Transverse colon (tissue), 4 donors: Measurements from ENCODE around the gene CYP8B1. TPM values are rescaled to one million over a fixed set of nuclear protein-coding genes. Genes with fewer than 3 reads are reported as not detected.

Experiments used
- DNase-seq: peaks from one replicate; pipeline ENCODE4 v3.0.0-alpha.2; 2019
- H3K27ac ChIP-seq, 4 donors: fragments of 200-600 bp; sonication (generic); 2 replicates each; pipeline ENCODE4 v1.5.1; 2016 to 2018; ENCODE audit warnings: inconsistent platforms in 4 of 4
- H3K27me3 ChIP-seq: fragments of 200-600 bp; sonication (generic); 2 replicates; pipeline ENCODE4 v1.5.1; 2017; ENCODE audit warnings: inconsistent platforms
- H3K36me3 ChIP-seq, 4 donors: fragments of 200-600 bp; sonication (generic); 2 replicates each; pipeline ENCODE4 v1.5.1; 2017 to 2019; ENCODE audit warnings: inconsistent platforms in 4 of 4
- H3K4me1 ChIP-seq, 4 donors: fragments of 200-600 bp; sonication (generic); 2 replicates each; pipeline ENCODE4 v1.5.1; 2017 to 2020; ENCODE audit warnings: inconsistent platforms in 4 of 4
- H3K4me3 ChIP-seq, 4 donors: fragments of 200-600 bp; sonication (generic); 1 replicate in 1 of 4; 2 replicates in 3 of 4; pipeline versions ENCODE4 v1.5.1 to v1.6.1; 2017 to 2019; ENCODE audit warnings: inconsistent platforms in 4 of 4
- H3K9me3 ChIP-seq, 2 donors: fragments of 200-600 bp; sonication (generic); 2 replicates each; pipeline ENCODE4 v1.5.1; 2017 to 2019; ENCODE audit warnings: inconsistent platforms in 2 of 2
- EP300 ChIP-seq: sonication (generic); formaldehyde crosslinking; IDR thresholded peaks from one replicate; pipeline ENCODE4 v1.6.1; 2017; ENCODE audit warnings: antibody characterized with exemption, low read depth
- POLR2A ChIP-seq: fragments of 450-650 bp; IDR thresholded peaks from one replicate; pipeline ENCODE4 v1.6.1; 2016; ENCODE audit warnings: antibody characterized with exemption, mild to moderate bottlenecking, moderate library complexity
- POLR2AphosphoS5 ChIP-seq, 3 donors: sonication (generic); formaldehyde crosslinking; IDR thresholded peaks; one replicate each; pipeline ENCODE4 v1.6.1; 2016; ENCODE audit warnings: antibody characterized with exemption in 3 of 3
- WGBS, 2 donors: methylation state at CpG; one replicate each; pipeline ENCODE4 v1.1.5; 2018; ENCODE audit warnings: low coverage in 1 of 2; 5-methylcytosine and 5-hydroxymethylcytosine counted together
- in situ Hi-C, 4 donors: fragments of 200-750 bp; cut with MboI; loops; one replicate each; pipeline versions ENCODE4 v1.15.0 to v1.15.1; 2017; ENCODE audit warnings: low sequenced_read_pairs in 3 of 4, low pct_ligation_motif_present in 1 of 4, low pct_unique_long_range_greater_than_20kb in 1 of 4
- intact Hi-C: fragments of 100-400 bp; cut with DNase I; formaldehyde crosslinking; loops from one replicate; pipeline ENCODE4 v1.15.1; 2023; ENCODE audit warnings: low total_unique reads
- total RNA-seq, 4 donors: library from RNA; depleted of rRNA; stranded (reverse); fragments of >200 nt; gene quantifications; one replicate each; pipeline ENCODE4 v1.1.0, GENCODE V29; 2016
- TF ChIP-seq, protein P1 (sequence below), 5 experiments: fragments of 200-600 bp in 3 of 5; fragments of 450-650 bp in 2 of 5; sonication (generic) in 3 of 5; IDR thresholded peaks; 1 replicate in 2 of 5; 2 replicates in 3 of 5; pipeline ENCODE4 v1.5.1; 2016 to 2017; ENCODE audit warnings: antibody characterized with exemption in 5 of 5, inconsistent platforms in 3 of 5, mild to moderate bottlenecking in 2 of 5, moderate library complexity in 1 of 5

Gene CYP8B1
- total RNA-seq, 4 donors from 2014 or later, result not detected

DNA sequence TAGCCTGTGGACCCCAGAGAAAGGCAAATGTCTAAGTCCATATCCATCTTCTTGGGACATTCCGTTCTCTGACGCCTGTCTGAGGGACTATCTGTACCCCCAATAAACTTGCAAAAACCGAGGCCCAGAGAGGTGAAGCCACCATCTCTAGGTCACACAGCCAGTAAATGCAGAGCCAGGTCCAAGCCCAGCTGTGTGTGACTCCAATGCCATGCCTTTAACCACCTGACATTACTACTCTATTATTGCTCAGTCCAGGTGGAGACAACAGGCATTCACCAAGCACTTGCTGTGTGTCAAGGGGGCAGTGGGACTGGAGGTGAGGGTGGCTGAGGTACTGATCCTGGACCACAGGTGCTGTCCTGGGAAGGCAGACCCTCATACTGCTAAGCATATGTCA is 25.4 kb downstream of the CYP8B1 start:
- peaks cover 0 to 15% (median 8%) of the 10 kb centered on the region in 4 donors for H3K4me1 ChIP-seq
- no peak overlapping the region for H3K4me3 ChIP-seq
- H3K27ac ChIP-seq, result no peak overlapping the region
- intact Hi-C loops, result no loop called here
- H3K9me3 ChIP-seq, result no peaks in the 10 kb centered on the region
- no peak for TF ChIP-seq POLR2AphosphoS5 (IDR thresholded peaks at IDR 0.05)
- TF ChIP-seq, protein P1, sequence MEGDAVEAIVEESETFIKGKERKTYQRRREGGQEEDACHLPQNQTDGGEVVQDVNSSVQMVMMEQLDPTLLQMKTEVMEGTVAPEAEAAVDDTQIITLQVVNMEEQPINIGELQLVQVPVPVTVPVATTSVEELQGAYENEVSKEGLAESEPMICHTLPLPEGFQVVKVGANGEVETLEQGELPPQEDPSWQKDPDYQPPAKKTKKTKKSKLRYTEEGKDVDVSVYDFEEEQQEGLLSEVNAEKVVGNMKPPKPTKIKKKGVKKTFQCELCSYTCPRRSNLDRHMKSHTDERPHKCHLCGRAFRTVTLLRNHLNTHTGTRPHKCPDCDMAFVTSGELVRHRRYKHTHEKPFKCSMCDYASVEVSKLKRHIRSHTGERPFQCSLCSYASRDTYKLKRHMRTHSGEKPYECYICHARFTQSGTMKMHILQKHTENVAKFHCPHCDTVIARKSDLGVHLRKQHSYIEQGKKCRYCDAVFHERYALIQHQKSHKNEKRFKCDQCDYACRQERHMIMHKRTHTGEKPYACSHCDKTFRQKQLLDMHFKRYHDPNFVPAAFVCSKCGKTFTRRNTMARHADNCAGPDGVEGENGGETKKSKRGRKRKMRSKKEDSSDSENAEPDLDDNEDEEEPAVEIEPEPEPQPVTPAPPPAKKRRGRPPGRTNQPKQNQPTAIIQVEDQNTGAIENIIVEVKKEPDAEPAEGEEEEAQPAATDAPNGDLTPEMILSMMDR (IDR thresholded peaks at IDR 0.05), result no peak
- no peak for DNase-seq
- no peaks in the 10 kb centered on the region for H3K36me3 ChIP-seq
- H3K27me3 ChIP-seq, result no peaks in the 10 kb centered on the region
- in situ Hi-C loops, result no loop called here
- WGBS, 2 donors, result 67 to 80% methylated on average over 1 to 3 of the region's 3 CpGs

DNA sequence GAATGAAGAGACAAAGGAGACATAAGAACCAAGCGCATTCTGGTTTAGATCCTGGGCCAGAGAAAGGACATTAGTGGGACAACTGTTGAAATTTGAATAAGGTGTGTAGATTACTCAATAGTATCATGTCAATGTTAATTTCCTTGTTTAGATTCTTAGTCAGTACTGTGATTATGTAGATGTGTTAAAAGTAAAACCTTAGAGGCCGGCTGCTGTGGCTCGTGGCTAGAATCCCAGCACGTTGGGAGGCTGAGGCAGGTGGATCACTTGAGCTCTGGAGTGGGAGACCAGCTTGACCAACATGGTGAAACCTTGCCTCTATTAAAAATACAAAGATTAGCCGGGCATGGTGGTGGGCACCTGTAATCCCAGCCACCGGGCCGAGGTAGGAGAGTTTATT is 26.7 kb downstream of the CYP8B1 start:
- Histone ChIP-seq H3K27me3 (no peaks in the 10 kb centered on the region), H3K36me3 (no peaks in the 10 kb centered on the region), H3K4me3 (no peak overlapping the region), H3K4me1 (peaks cover 0 to 15% (median 8%) of the 10 kb centered on the region in 4 donors), H3K27ac (no peak overlapping the region), H3K9me3 (no peaks in the 10 kb centered on the region)
- no peak for DNase-seq
- intact Hi-C loops, result no loop called here
- 90 to 93% methylated on average over 3 to 7 of the region's 7 CpGs for WGBS, 2 donors
- in situ Hi-C loops, result no loop called here
- TF ChIP-seq POLR2A (no peak), EP300 (no peak), POLR2AphosphoS5 (IDR thresholded peaks at IDR 0.05) (no peak)
- TF ChIP-seq, protein P1 (IDR thresholded peaks at IDR 0.05), result no peak

DNA sequence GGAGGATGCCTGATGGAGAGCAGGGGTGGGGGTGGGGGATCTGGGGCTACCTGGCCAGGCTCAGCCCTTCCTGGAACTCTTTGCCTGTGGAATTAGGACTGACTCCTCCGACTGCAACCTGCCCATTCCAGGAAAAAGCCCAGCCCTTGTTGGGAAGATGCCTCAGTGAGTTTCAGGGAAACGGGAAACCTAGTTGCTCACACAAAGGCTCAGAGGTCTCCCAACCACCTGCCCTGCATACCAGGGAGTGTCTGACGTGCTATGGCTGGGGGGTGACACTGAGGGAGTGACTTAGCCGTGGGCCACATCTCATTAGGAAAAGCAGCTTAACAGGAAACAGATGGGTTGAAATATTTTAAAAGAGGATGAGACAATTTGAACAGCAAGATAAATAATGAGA is 27.9 kb downstream of the CYP8B1 start:
- Histone ChIP-seq H3K27ac (peak overlapping the region in 1 of 4 donors; percentile 46), H3K9me3 (no peaks in the 10 kb centered on the region), H3K36me3 (no peaks in the 10 kb centered on the region), H3K4me3 (no peak overlapping the region), H3K4me1 (peaks cover 0 to 24% (median 8%) of the 10 kb centered on the region in 4 donors), H3K27me3 (no peaks in the 10 kb centered on the region)
- intact Hi-C loops, result no loop called here
- no peak for TF ChIP-seq POLR2A
- TF ChIP-seq EP300, result no peak
- TF ChIP-seq, protein P1 (IDR thresholded peaks at IDR 0.05), result no peak
- 53 to 64% methylated on average over 3 to 4 of the region's 4 CpGs for WGBS, 2 donors
- DNase-seq, result no peak
- in situ Hi-C loops, result no loop called here

DNA sequence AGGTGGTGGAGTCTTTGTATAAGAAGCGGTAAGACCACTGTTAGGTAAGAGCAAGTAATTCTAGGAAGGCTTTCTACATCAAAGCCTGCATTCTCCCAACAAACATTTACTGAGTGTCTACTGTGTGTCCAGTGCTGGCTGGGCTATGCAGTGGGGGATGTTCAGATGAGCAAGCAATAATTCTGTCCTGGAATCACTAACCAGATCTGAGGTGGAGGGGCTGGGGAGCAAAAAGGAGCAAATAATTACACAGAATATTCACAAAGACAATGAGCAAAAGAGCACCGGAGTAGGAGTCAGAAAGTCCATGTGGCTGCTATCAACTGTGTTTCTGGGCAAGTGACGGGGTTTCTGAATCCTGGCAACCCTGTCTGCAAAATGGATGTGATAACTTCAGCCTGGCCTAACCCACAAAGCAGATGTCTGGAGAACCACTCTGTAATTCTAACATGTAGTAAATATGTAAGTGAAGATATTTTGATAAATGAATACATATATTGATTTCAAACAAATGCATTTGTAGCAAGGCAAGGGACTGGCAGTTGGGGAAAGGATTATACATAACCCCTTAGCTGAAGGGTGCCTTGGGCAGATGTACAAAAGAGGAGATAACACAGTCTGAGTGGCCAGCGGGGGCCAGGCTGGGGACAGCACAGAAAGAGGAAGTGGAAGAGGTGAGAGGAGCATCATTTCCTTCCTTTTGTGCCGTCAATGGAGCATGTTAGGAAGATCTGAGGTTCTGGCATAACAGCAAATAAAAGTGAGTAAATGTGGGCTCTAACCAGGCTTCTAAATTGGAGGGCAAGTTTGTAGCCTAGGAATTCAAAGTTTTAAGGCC is 28.8 kb downstream of the CYP8B1 start:
- H3K36me3 ChIP-seq, result no peaks in the 10 kb centered on the region
- in situ Hi-C loops (no loop called here), intact Hi-C loops (no loop called here)
- H3K4me1 ChIP-seq, result peaks cover 0 to 24% (median 8%) of the 10 kb centered on the region in 4 donors
- DNase-seq, result peak; percentile 26
- H3K27me3 ChIP-seq, result no peaks in the 10 kb centered on the region
- H3K9me3 ChIP-seq, result no peaks in the 10 kb centered on the region
- peak overlapping the region in 3 of 4 donors; percentile 1 to 46 (median 46) for H3K27ac ChIP-seq
- WGBS, 2 donors, result 52 to 63% methylated on average over 4 to 5 of the region's 5 CpGs
- no peak overlapping the region for H3K4me3 ChIP-seq
- TF ChIP-seq EP300, result no peak
- no peak for TF ChIP-seq POLR2A
- no peak for TF ChIP-seq POLR2AphosphoS5 (IDR thresholded peaks at IDR 0.05)
- TF ChIP-seq, protein P1 (IDR thresholded peaks at IDR 0.05), result no peak
